ENCODE measurements around the gene HMCN2. TPM values are rescaled to one million over a fixed set of nuclear protein-coding genes. Genes with fewer than 3 reads are reported as not detected.
A peak's percentile ranks its signal among the peaks of the same experiment; 100 is the strongest.

HMCN2 gene
- total RNA-seq, 1 donor from 2014 or later: 3.3 TPM

GRCh38 chr9:130299785-130300615 is 34.4 kb downstream of the HMCN2 start:
- ATAC-seq (no peak), DNase-seq (ENCODE audit: low spot score) (no peak)
- intact Hi-C loops (cut with DNase I): no loop called here

- ATAC-seq (no peak), DNase-seq (ENCODE audit: low spot score) (no peak)
- intact Hi-C loops (cut with DNase I): no loop called here
Observed at GRCh38 chr9:130300739-130301138, 35.2 kb downstream of the HMCN2 start.

GRCh38 chr9:130301483-130302286 is 36.1 kb downstream of the HMCN2 start:
- ATAC-seq: peak; percentile 76

GRCh38 chr9:130302785-130303612 is 37.4 kb downstream of the HMCN2 start:
- intact Hi-C loops (cut with DNase I): no loop called here
- DNase-seq (ENCODE audit: low spot score) (no peak), ATAC-seq (no peak)

More at GRCh38 chr9:130301483-130302286, 36.1 kb downstream of the HMCN2 start:
- intact Hi-C loops (cut with DNase I): no loop called here
- DNase-seq (ENCODE audit: low spot score): peak; percentile 74

GRCh38 chr9:130303613-130304055 is 38.1 kb downstream of the HMCN2 start:
- no peak for ATAC-seq
- DNase-seq (ENCODE audit: low spot score): no peak
- intact Hi-C loops (cut with DNase I): no loop called here

- intact Hi-C loops (cut with DNase I): no loop called here
- DNase-seq (ENCODE audit: low spot score): no peak
- ATAC-seq: no peak
Observed at GRCh38 chr9:130304116-130304515, 38.6 kb downstream of the HMCN2 start.

- DNase-seq (ENCODE audit: low spot score): no peak
- intact Hi-C loops (cut with DNase I): no loop called here
- ATAC-seq: no peak
Observed at GRCh38 chr9:130304643-130305042, 39.1 kb downstream of the HMCN2 start.

- ATAC-seq: no peak
- DNase-seq (ENCODE audit: low spot score): no peak
- intact Hi-C loops (cut with DNase I): no loop called here
Observed at GRCh38 chr9:130305381-130305780, 39.8 kb downstream of the HMCN2 start.

GRCh38 chr9:130306823-130307666 is 41.5 kb downstream of the HMCN2 start:
- ATAC-seq (no peak), DNase-seq (ENCODE audit: low spot score) (no peak)
- intact Hi-C loops (cut with DNase I): no loop called here

- DNase-seq (ENCODE audit: low spot score) (no peak), ATAC-seq (no peak)
- intact Hi-C loops (cut with DNase I): no loop called here
Observed at GRCh38 chr9:130307667-130307943, 42.0 kb downstream of the HMCN2 start.

- DNase-seq (ENCODE audit: low spot score) (no peak), ATAC-seq (no peak)
Observed at GRCh38 chr9:130308081-130308571, 42.6 kb downstream of the HMCN2 start.

GRCh38 chr9:130309689-130310455 is 44.3 kb downstream of the HMCN2 start:
- DNase-seq (ENCODE audit: low spot score) (no peak), ATAC-seq (no peak)
- intact Hi-C loops (cut with DNase I): no loop called here

More at GRCh38 chr9:130308081-130308571, 42.6 kb downstream of the HMCN2 start:
- intact Hi-C loops (cut with DNase I): no loop called here

- intact Hi-C loops (cut with DNase I): no loop called here
- no peak for ATAC-seq
- no peak for DNase-seq (ENCODE audit: low spot score)
Observed at GRCh38 chr9:130310456-130310855, 44.9 kb downstream of the HMCN2 start.

GRCh38 chr9:130311003-130311402 is 45.4 kb downstream of the HMCN2 start:
- ATAC-seq (no peak), DNase-seq (ENCODE audit: low spot score) (no peak)
- intact Hi-C loops (cut with DNase I): no loop called here

- DNase-seq (ENCODE audit: low spot score) (no peak), ATAC-seq (no peak)
- intact Hi-C loops (cut with DNase I): no loop called here
Observed at GRCh38 chr9:130311408-130312140, 46.0 kb downstream of the HMCN2 start.

- intact Hi-C loops (cut with DNase I): no loop called here
- ATAC-seq (no peak), DNase-seq (ENCODE audit: low spot score) (no peak)
Observed at GRCh38 chr9:130313103-130313858, 47.7 kb downstream of the HMCN2 start.

Data from sciatic nerve (tissue), 2 donors.